HCT116 (cell line): ENCODE results near the gene BIRC6. TPM values are rescaled to one million over a fixed set of nuclear protein-coding genes. Genes with fewer than 3 reads are reported as not detected.

Experiments
- ATAC-seq: fragments of 200-7000 bp; cut with Tn5 transposase; 2 replicates; pipeline ENCODE4 v1.9.1; 2020; ENCODE audit warnings: mild to moderate bottlenecking, moderate library complexity
- BruUV-seq: library from RNA; stranded (reverse); fragments of 400-500 nt; replicated peaks from 2 replicates; lab custom pipeline; 2021; lab: Mats Ljungman, UMichigan
- CTCF ChIA-PET: fragments of 300-600 bp; sonication (Branson Sonifier 250); formaldehyde crosslinking; loops from one replicate; lab custom pipeline; 2021; ENCODE audit warnings: antibody characterized with exemption; lab: Charles Lee
- POLR2A ChIA-PET: fragments of 300-600, 350-600 bp; sonication (Branson Sonifier 250); formaldehyde crosslinking; loops from one replicate; lab custom pipeline; 2021; ENCODE audit warnings: antibody characterized with exemption; lab: Charles Lee
- RAD21 ChIA-PET, 2 experiments: fragments of 300-600 bp; sonication (Branson Sonifier 250); formaldehyde crosslinking; loops; one replicate each; lab custom pipeline; 2023; ENCODE audit warnings: low total read pairs in 2 of 2; ENCODE audit not compliant: uncharacterized antibody in 2 of 2, unreplicated experiment in 2 of 2, low non-redundant PET in 1 of 2; lab: Charles Lee
- DNase-seq: peaks from one replicate; pipeline ENCODE4 v3.0.0-alpha.2; 2010; ENCODE audit warnings: low read depth, low spot score
- H2AFZ ChIP-seq: fragments of 200-600 bp; shearing (Covaris generic), sonication (generic); 2 replicates; pipeline ENCODE4 v1.6.1; 2017; ENCODE audit warnings: low read depth, mixed run types, mixed read lengths, antibody characterized with exemption, low read length; ENCODE audit not compliant: poor library complexity, severe bottlenecking
- H3K27ac ChIP-seq: 2 replicates; pipeline ENCODE4 v1.5.1; 2012; ENCODE audit warnings: low read depth, low read length
- H3K27me3 ChIP-seq: fragments of 200-600 bp; sonication (generic); 2 replicates; pipeline ENCODE4 v1.6.1; 2016; ENCODE audit warnings: mixed run types, low read length, mixed read lengths; ENCODE audit not compliant: insufficient read depth
- H3K36me3 ChIP-seq, 2 experiments: fragments of 200-500 bp in 1 of 2; fragments of 200-600 bp in 1 of 2; sonication (Bioruptor generic) in 1 of 2; sonication (generic) in 1 of 2; 2 replicates each; pipeline versions ENCODE4 v1.5.1 to v1.6.1; 2014 to 2016; ENCODE audit warnings: low read length in 2 of 2, inconsistent platforms in 1 of 2, mixed read lengths in 1 of 2, mixed run types in 1 of 2; ENCODE audit not compliant: insufficient read depth in 2 of 2, control insufficient read depth in 1 of 2
- H3K4me1 ChIP-seq, 2 experiments: fragments of 200-600 bp in 1 of 2; sonication (generic) in 1 of 2; 2 replicates each; pipeline versions ENCODE4 v1.5.1 to v1.6.1; 2012 to 2017; ENCODE audit warnings: low read length in 2 of 2, inconsistent platforms in 1 of 2, mild to moderate bottlenecking in 1 of 2, mixed read lengths in 1 of 2, mixed run types in 1 of 2, moderate library complexity in 1 of 2; ENCODE audit not compliant: insufficient read depth in 2 of 2, control insufficient read depth in 1 of 2
- H3K4me2 ChIP-seq: fragments of 200-600 bp; sonication (generic); 2 replicates; pipeline ENCODE4 v1.6.1; 2017; ENCODE audit warnings: mixed run types, low read length, mixed read lengths
- H3K4me3 ChIP-seq, 2 experiments: fragments of 200-600 bp in 1 of 2; sonication (generic) in 1 of 2; replicated peaks in 1 of 2; 2 replicates each; pipeline ENCODE4 v1.5.1; 2011 to 2016; ENCODE audit warnings: low read length in 2 of 2, control low read depth in 1 of 2, low read depth in 1 of 2, mild to moderate bottlenecking in 1 of 2, mixed read lengths in 1 of 2, mixed run types in 1 of 2
- H3K79me2 ChIP-seq: fragments of 200-600 bp; sonication (generic); 2 replicates; pipeline ENCODE4 v1.6.1; 2017; ENCODE audit warnings: mild to moderate bottlenecking, mixed run types, low read length, moderate library complexity, mixed read lengths; ENCODE audit not compliant: insufficient read depth
- H3K9ac ChIP-seq: fragments of 200-600 bp; sonication (generic); 2 replicates; pipeline ENCODE4 v1.6.1; 2016; ENCODE audit warnings: low read length, mixed read lengths
- H3K9me2 ChIP-seq: fragments of 200-600 bp; sonication (generic), shearing (Covaris generic); 2 replicates; pipeline ENCODE4 v1.6.1; 2017; ENCODE audit warnings: mixed run types, mild to moderate bottlenecking, moderate library complexity; ENCODE audit not compliant: insufficient read depth
- H3K9me3 ChIP-seq, 2 experiments: fragments of 200-500 bp in 1 of 2; fragments of 200-600 bp in 1 of 2; sonication (Bioruptor generic) in 1 of 2; sonication (generic) in 1 of 2; 2 replicates each; pipeline ENCODE4 v1.6.1; 2014 to 2017; ENCODE audit warnings: low read length in 2 of 2, mixed read lengths in 2 of 2, inconsistent platforms in 1 of 2, low read depth in 1 of 2, mild to moderate bottlenecking in 1 of 2, mixed run types in 1 of 2, moderate library complexity in 1 of 2; ENCODE audit not compliant: control insufficient read depth in 1 of 2, insufficient read depth in 1 of 2
- H4K20me1 ChIP-seq: fragments of 200-600 bp; sonication (generic), shearing (Covaris generic); 2 replicates; pipeline ENCODE4 v1.6.1; 2017; ENCODE audit warnings: mixed run types, mild to moderate bottlenecking, moderate library complexity; ENCODE audit not compliant: insufficient read depth
- CBX3 ChIP-seq: IDR thresholded peaks from 2 replicates; pipeline ENCODE4 v1.6.1; 2012; ENCODE audit warnings: low read depth
- CEBPB ChIP-seq: IDR thresholded peaks from 2 replicates; pipeline ENCODE4 v1.6.1; 2012; ENCODE audit warnings: low read depth
- CTCF ChIP-seq, 3 experiments: fragments of 200-600 bp in 1 of 3; sonication (generic) in 1 of 3; IDR thresholded peaks in 2 of 3; conservative IDR thresholded peaks in 1 of 3; 2 replicates each; pipeline ENCODE4 v1.5.1; 2012 to 2017; ENCODE audit warnings: low read depth in 2 of 3, low read length in 2 of 3, antibody characterized with exemption in 1 of 3, borderline replicate concordance in 1 of 3, control low read depth in 1 of 3, mild to moderate bottlenecking in 1 of 3, mixed read lengths in 1 of 3, mixed run types in 1 of 3, moderate library complexity in 1 of 3; ENCODE audit not compliant: insufficient read depth in 1 of 3
- EGR1 ChIP-seq: IDR thresholded peaks from 2 replicates; pipeline ENCODE4 v1.6.1; 2012; ENCODE audit warnings: low read depth
- ELF1 ChIP-seq: IDR thresholded peaks from 2 replicates; pipeline ENCODE4 v1.6.1; 2012; ENCODE audit warnings: low read depth, borderline replicate concordance
- EZH2 ChIP-seq: fragments of 200-600 bp; sonication (generic); IDR thresholded peaks from 2 replicates; pipeline ENCODE4 v1.6.1; 2017; ENCODE audit warnings: antibody characterized with exemption, mixed run types
- FOSL1 ChIP-seq: IDR thresholded peaks from 2 replicates; pipeline ENCODE4 v1.6.1; 2012; ENCODE audit warnings: low read depth
- JUND ChIP-seq: IDR thresholded peaks from 2 replicates; pipeline ENCODE4 v1.6.1; 2012
- MAX ChIP-seq: IDR thresholded peaks from 2 replicates; pipeline ENCODE4 v1.6.1; 2012
- POLR2A ChIP-seq: IDR thresholded peaks from 2 replicates; pipeline ENCODE4 v1.7.0; 2011; ENCODE audit warnings: borderline replicate concordance; ENCODE audit not compliant: insufficient read depth, insufficient read length; ENCODE audit errors: extremely low read depth
- POLR2AphosphoS5 ChIP-seq: IDR thresholded peaks from 2 replicates; pipeline ENCODE4 v1.6.1; 2011; ENCODE audit warnings: mild to moderate bottlenecking, low read depth, low read length, moderate library complexity
- RAD21 ChIP-seq: IDR thresholded peaks from 2 replicates; pipeline ENCODE4 v1.6.1; 2012; ENCODE audit warnings: low read depth, mild to moderate bottlenecking
- SIN3A ChIP-seq: IDR thresholded peaks from 2 replicates; pipeline ENCODE4 v1.6.1; 2012; ENCODE audit warnings: low read depth
- SRF ChIP-seq: IDR thresholded peaks from 2 replicates; pipeline ENCODE4 v1.6.1; 2012; ENCODE audit warnings: low read depth
- TCF7L2 ChIP-seq: IDR thresholded peaks from 2 replicates; pipeline ENCODE4 v1.7.0; 2011; ENCODE audit warnings: borderline replicate concordance, inconsistent platforms; ENCODE audit not compliant: insufficient read depth, insufficient read length; ENCODE audit errors: extremely low read depth
- ZFX ChIP-seq: fragments of 450-650 bp; IDR thresholded peaks from 2 replicates; pipeline ENCODE4 v1.6.1; 2017
- intact Hi-C: fragments of 100-400 bp; cut with micrococcal nuclease; formaldehyde crosslinking; loops from 2 replicates; pipeline ENCODE4 v1.10.0; 2022
- total RNA-seq: library from RNA; stranded (reverse); gene quantifications from one replicate; pipeline ENCODE4 v1.2.1, GENCODE V29; 2021; ENCODE audit not compliant: unreplicated experiment
- TF ChIP-seq, protein P1 (sequence below): IDR thresholded peaks from 2 replicates; pipeline ENCODE4 v1.6.1; 2011; ENCODE audit warnings: mild to moderate bottlenecking, low read length, moderate library complexity; ENCODE audit not compliant: insufficient replicate concordance; ENCODE audit errors: extremely low read depth

The BIRC6 gene
- total RNA-seq, 1 experiment from 2014 or later, result 60.7 TPM

GRCh38 chr2:32404691-32405090, 47.9 kb downstream of the BIRC6 start:
- no peak overlapping the region for H2AFZ ChIP-seq
- no peaks in the 10 kb centered on the region for H3K9me2 ChIP-seq
- peaks cover 0 to 9% of the 10 kb centered on the region in 2 experiments; a peak in 2 of 4 replicates for H3K36me3 ChIP-seq
- RAD21 ChIA-PET, result no interaction called here
- TF ChIP-seq JUND (no peak), TCF7L2 (no peak), FOSL1 (no peak), POLR2A (no peak), ELF1 (no peak), EGR1 (no peak), ZFX (no peak), SIN3A (no peak), RAD21 (no peak), CBX3 (no peak), CEBPB (no peak), SRF (no peak), POLR2AphosphoS5 (no peak), EZH2 (no peak), MAX (no peak), CTCF (IDR thresholded peaks at IDR 0.05 in 2 of 3, conservative IDR thresholded peaks at IDR 0.05 in 1 of 3; ENCODE audit: borderline replicate concordance in 1 of 3, insufficient read depth in 1 of 3, low read depth in 2 of 3, low read length in 2 of 3) (no peak)
- TF ChIP-seq, protein P1, sequence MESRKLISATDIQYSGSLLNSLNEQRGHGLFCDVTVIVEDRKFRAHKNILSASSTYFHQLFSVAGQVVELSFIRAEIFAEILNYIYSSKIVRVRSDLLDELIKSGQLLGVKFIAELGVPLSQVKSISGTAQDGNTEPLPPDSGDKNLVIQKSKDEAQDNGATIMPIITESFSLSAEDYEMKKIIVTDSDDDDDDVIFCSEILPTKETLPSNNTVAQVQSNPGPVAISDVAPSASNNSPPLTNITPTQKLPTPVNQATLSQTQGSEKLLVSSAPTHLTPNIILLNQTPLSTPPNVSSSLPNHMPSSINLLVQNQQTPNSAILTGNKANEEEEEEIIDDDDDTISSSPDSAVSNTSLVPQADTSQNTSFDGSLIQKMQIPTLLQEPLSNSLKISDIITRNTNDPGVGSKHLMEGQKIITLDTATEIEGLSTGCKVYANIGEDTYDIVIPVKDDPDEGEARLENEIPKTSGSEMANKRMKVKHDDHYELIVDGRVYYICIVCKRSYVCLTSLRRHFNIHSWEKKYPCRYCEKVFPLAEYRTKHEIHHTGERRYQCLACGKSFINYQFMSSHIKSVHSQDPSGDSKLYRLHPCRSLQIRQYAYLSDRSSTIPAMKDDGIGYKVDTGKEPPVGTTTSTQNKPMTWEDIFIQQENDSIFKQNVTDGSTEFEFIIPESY, result no peak
- no TSS peak for BruUV-seq
- H3K4me3 ChIP-seq, result no peak overlapping the region
- H3K4me2 ChIP-seq, result no peak overlapping the region
- DNase-seq (no peak), ATAC-seq (no peak)
- no peak overlapping the region for H3K9ac ChIP-seq
- no peaks in the 10 kb centered on the region for H3K27me3 ChIP-seq
- H4K20me1 ChIP-seq, result no peaks in the 10 kb centered on the region
- CTCF ChIA-PET, result no interaction called here
- POLR2A ChIA-PET, result no interaction called here
- no peaks in the 10 kb centered on the region for H3K4me1 ChIP-seq
- intact Hi-C loops, result no loop called here
- no peak overlapping the region for H3K27ac ChIP-seq
- H3K9me3 ChIP-seq, result no peaks in the 10 kb centered on the region
- H3K79me2 ChIP-seq, result peaks cover 11% of the 10 kb centered on the region
